ENCODE measurements around the gene LCE1E.

The LCE1E gene

GRCh38 chr1:152796421-152796820 is 10.4 kb downstream of the LCE1E start, which contains the start of gene LCE1D:
TSS of gene LCE1D (plus strand) at chr1:152796721. CDS start at chr1:152797795, 1,074 bp downstream.
- TF ChIP-seq, protein P1, sequence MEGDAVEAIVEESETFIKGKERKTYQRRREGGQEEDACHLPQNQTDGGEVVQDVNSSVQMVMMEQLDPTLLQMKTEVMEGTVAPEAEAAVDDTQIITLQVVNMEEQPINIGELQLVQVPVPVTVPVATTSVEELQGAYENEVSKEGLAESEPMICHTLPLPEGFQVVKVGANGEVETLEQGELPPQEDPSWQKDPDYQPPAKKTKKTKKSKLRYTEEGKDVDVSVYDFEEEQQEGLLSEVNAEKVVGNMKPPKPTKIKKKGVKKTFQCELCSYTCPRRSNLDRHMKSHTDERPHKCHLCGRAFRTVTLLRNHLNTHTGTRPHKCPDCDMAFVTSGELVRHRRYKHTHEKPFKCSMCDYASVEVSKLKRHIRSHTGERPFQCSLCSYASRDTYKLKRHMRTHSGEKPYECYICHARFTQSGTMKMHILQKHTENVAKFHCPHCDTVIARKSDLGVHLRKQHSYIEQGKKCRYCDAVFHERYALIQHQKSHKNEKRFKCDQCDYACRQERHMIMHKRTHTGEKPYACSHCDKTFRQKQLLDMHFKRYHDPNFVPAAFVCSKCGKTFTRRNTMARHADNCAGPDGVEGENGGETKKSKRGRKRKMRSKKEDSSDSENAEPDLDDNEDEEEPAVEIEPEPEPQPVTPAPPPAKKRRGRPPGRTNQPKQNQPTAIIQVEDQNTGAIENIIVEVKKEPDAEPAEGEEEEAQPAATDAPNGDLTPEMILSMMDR (IDR thresholded peaks at IDR 0.05; ENCODE audit: unreplicated experiment in 3 of 3): no peak
- Mint-ChIP-seq H3K4me3 (no peak within 1 kb of the TSS), H3K4me1 (no peaks in the 10 kb centered on the region), H3K27me3 (ENCODE audit: low read depth) (no peaks in the 10 kb centered on the region), H3K27ac (no peak within 1 kb of the TSS), H3K9me3 (peaks cover 18% of the 10 kb centered on the region), H3K36me3 (ENCODE audit: low read depth) (no peaks in the 10 kb centered on the region)

DNA sequence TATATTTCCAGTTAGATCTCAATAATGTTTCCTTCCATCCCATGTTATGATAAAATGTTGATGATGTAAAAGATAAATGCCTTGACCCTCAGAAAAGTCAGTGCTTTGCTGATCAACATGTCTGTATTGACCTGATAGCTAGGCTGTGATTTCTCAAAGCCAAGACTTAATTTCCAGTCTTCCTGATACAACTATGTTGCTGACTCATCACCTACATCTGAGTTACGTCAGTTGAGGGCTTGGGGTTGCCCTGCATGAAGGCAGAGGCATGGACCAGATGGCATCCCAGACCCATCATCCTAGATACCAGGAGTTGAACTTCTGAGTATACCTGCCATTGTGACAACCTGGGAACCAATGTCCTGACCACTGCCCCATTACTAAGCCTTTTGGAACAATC is 15.3 kb downstream of the LCE1E start:
- TF ChIP-seq, protein P1 (IDR thresholded peaks at IDR 0.05; ENCODE audit: unreplicated experiment in 3 of 3): no peak
- H3K9me3 Mint-ChIP-seq: peaks cover 33% of the 10 kb centered on the region
- no peaks in the 10 kb centered on the region for H3K4me1 Mint-ChIP-seq
- no peak overlapping the region for H3K4me3 Mint-ChIP-seq
- no peaks in the 10 kb centered on the region for H3K36me3 Mint-ChIP-seq (ENCODE audit: low read depth)
- no peak overlapping the region for H3K27ac Mint-ChIP-seq
- no peaks in the 10 kb centered on the region for H3K27me3 Mint-ChIP-seq (ENCODE audit: low read depth)

DNA sequence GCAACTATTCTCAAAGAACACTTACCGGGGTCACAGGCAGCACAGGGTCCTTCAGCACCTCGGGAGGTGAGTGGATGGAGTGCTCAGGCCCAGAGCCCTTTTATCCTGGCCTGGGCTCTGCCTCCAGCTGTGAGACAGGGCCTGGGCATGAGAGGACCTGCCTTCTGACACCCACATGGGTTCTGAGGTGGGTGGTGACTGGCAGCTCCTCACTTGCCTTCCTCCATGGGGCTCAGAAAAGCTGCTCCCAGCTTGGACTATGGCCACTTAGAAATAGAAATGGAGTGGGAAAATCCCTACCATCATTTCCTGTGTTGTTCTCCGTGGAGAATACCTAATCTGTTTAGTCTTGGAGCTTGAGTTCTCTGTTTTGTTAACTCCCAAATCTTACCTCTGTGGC is 20.5 kb downstream of the LCE1E start, which contains the start of gene LCE1C:
LCE1C (minus strand) TSS at position 76 of the 400 bp plus-strand sequence. CDS start 1,173 bp downstream, outside the sequence.
- H3K4me3 Mint-ChIP-seq: no peak within 1 kb of the TSS
- H3K9me3 Mint-ChIP-seq: peaks cover 28% of the 10 kb centered on the region
- H3K36me3 Mint-ChIP-seq (ENCODE audit: low read depth): no peaks in the 10 kb centered on the region
- H3K4me1 Mint-ChIP-seq: no peaks in the 10 kb centered on the region
- H3K27ac Mint-ChIP-seq: no peak within 1 kb of the TSS
- no peaks in the 10 kb centered on the region for H3K27me3 Mint-ChIP-seq (ENCODE audit: low read depth)
- TF ChIP-seq, protein P1 (IDR thresholded peaks at IDR 0.05; ENCODE audit: unreplicated experiment in 3 of 3): no peak

GRCh38 chr1:152811050-152811449 is 25.0 kb downstream of the LCE1E start:
- Mint-ChIP-seq H3K4me1 (no peaks in the 10 kb centered on the region), H3K9me3 (peaks cover 23% of the 10 kb centered on the region), H3K4me3 (no peak overlapping the region), H3K27ac (no peak overlapping the region), H3K36me3 (ENCODE audit: low read depth) (no peaks in the 10 kb centered on the region), H3K27me3 (ENCODE audit: low read depth) (no peaks in the 10 kb centered on the region)
- TF ChIP-seq, protein P1 (IDR thresholded peaks at IDR 0.05; ENCODE audit: unreplicated experiment in 3 of 3): no peak

GRCh38 chr1:152811671-152812070 is 25.6 kb downstream of the LCE1E start, which contains the start of gene LCE1B:
TSS of gene LCE1B (plus strand) at chr1:152811971. CDS start at chr1:152812447, 476 bp downstream.
- peaks cover 23% of the 10 kb centered on the region for H3K9me3 Mint-ChIP-seq
- H3K4me1 Mint-ChIP-seq: no peaks in the 10 kb centered on the region
- no peak within 1 kb of the TSS for H3K4me3 Mint-ChIP-seq
- no peak within 1 kb of the TSS for H3K27ac Mint-ChIP-seq
- no peaks in the 10 kb centered on the region for H3K36me3 Mint-ChIP-seq (ENCODE audit: low read depth)
- TF ChIP-seq, protein P1 (IDR thresholded peaks at IDR 0.05; ENCODE audit: unreplicated experiment in 3 of 3): no peak
- no peaks in the 10 kb centered on the region for H3K27me3 Mint-ChIP-seq (ENCODE audit: low read depth)

DNA sequence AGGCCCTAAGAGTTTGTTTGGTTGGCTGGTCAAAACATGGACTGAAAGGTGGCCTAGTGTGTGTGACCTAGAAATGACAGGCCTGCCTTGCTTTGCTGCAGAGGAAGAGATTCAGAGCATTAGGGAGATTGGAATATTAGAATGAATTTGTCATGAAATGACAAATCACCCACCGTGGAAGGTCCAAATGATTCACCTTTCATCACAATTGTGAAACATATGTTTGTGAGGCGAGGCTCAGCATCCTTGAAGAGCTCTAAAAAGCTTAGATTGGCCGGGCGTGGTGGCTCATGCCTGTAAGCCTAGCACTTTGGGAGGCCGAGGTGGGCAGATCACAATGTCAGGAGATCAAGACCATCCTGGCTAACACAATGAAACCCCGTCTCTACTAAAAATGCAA is 31.3 kb downstream of the LCE1E start:
- Mint-ChIP-seq H3K27me3 (ENCODE audit: low read depth) (no peaks in the 10 kb centered on the region), H3K9me3 (peaks cover 30% of the 10 kb centered on the region), H3K4me3 (no peak overlapping the region), H3K27ac (no peak overlapping the region), H3K4me1 (no peaks in the 10 kb centered on the region), H3K36me3 (ENCODE audit: low read depth) (no peaks in the 10 kb centered on the region)
- TF ChIP-seq, protein P1 (IDR thresholded peaks at IDR 0.05; ENCODE audit: unreplicated experiment in 3 of 3): no peak
